ENCODE results near the gene PITPNC1. TPM values are rescaled to one million over a fixed set of nuclear protein-coding genes. Genes with fewer than 3 reads are reported as not detected.

PITPNC1 gene
- total RNA-seq, 1 donor from 2014 or later: 39.7 TPM

DNA sequence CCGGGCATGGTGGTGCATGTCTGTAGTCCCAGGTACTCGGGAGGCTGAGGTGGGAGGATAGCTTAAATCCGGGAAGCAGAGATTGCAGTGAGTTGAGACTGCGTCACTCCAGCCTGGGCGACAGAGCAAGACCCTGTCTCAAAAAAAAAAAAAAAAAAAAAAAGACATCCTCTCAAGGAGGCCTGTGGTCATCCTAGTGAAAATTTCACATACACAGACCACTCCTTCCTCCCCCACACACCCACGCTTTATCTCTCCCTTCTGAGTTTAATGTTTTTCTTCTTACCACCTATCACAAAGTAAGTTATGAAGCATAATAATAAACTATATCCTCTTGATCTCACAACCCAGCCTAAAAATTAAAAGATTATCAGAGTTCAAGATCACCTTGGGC is 339.3 kb downstream of the PITPNC1 start:
- peaks cover 9% of the 10 kb centered on the region for H3K4me1 Mint-ChIP-seq (ENCODE audit: unreplicated experiment)
- TF ChIP-seq, protein P1, sequence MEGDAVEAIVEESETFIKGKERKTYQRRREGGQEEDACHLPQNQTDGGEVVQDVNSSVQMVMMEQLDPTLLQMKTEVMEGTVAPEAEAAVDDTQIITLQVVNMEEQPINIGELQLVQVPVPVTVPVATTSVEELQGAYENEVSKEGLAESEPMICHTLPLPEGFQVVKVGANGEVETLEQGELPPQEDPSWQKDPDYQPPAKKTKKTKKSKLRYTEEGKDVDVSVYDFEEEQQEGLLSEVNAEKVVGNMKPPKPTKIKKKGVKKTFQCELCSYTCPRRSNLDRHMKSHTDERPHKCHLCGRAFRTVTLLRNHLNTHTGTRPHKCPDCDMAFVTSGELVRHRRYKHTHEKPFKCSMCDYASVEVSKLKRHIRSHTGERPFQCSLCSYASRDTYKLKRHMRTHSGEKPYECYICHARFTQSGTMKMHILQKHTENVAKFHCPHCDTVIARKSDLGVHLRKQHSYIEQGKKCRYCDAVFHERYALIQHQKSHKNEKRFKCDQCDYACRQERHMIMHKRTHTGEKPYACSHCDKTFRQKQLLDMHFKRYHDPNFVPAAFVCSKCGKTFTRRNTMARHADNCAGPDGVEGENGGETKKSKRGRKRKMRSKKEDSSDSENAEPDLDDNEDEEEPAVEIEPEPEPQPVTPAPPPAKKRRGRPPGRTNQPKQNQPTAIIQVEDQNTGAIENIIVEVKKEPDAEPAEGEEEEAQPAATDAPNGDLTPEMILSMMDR (IDR thresholded peaks at IDR 0.05; ENCODE audit: unreplicated experiment): no peak
- no peak for DNase-seq (ENCODE audit: low spot score)
- no peak overlapping the region for H3K27ac Mint-ChIP-seq (ENCODE audit: unreplicated experiment)
- no peaks in the 10 kb centered on the region for H3K9me3 Mint-ChIP-seq (ENCODE audit: unreplicated experiment)
- H3K27me3 Mint-ChIP-seq (ENCODE audit: unreplicated experiment): peaks cover 5% of the 10 kb centered on the region
- H3K4me3 Mint-ChIP-seq (ENCODE audit: unreplicated experiment): no peak overlapping the region
- peaks cover 4% of the 10 kb centered on the region for H3K36me3 Mint-ChIP-seq (ENCODE audit: low read depth, unreplicated experiment)

GRCh38 chr17:67717192-67717623 is 340.1 kb downstream of the PITPNC1 start:
- TF ChIP-seq, protein P1 (IDR thresholded peaks at IDR 0.05; ENCODE audit: unreplicated experiment): no peak
- peaks cover 5% of the 10 kb centered on the region for H3K27me3 Mint-ChIP-seq (ENCODE audit: unreplicated experiment)
- H3K36me3 Mint-ChIP-seq (ENCODE audit: low read depth, unreplicated experiment): peaks cover 12% of the 10 kb centered on the region
- no peaks in the 10 kb centered on the region for H3K9me3 Mint-ChIP-seq (ENCODE audit: unreplicated experiment)
- peak overlapping the region; percentile 98 for H3K27ac Mint-ChIP-seq (ENCODE audit: unreplicated experiment)
- H3K4me3 Mint-ChIP-seq (ENCODE audit: unreplicated experiment): peak overlapping the region; percentile 99
- no peak for DNase-seq (ENCODE audit: low spot score)
- H3K4me1 Mint-ChIP-seq (ENCODE audit: unreplicated experiment): peaks cover 9% of the 10 kb centered on the region

DNA sequence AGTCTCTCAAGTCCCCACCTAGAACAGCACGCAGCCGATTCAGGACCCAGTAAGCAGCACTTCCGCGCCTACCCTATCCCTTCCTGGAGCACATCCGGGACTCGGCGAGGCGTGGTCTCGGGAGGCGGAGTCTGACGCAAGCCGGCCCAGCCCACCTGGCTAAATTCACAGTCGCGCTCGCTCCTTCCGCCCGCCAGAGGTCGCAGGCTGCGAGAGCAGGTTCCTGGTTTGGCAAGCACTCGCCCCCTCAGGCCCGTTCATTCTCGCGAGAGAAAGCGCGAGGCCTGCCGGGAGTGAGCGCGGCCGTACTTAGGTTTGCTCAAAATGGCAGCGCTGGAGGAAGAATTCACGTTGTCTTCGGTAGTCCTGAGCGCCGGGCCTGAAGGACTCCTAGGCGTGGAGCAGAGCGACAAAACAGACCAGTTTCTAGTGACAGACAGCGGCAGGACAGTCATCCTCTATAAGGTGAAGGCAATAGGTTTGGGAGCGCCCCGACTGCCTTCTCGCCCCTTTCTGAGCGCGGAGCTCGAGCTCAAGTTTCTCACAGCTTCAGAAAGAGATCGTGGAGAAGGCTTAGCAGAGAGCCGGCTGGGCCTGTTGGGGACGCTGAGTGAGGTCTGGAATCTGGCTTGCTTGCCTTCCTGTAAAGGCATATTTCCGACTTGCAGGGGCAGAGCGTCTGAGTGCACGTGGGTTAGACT is 340.7 kb downstream of the PITPNC1 start, which contains the start of gene NOL11:
TSS of gene NOL11 (plus strand) at position 313 of the 701 bp plus-strand sequence. CDS start at position 325, 12 bp downstream.
- TF ChIP-seq, protein P1 (IDR thresholded peaks at IDR 0.05; ENCODE audit: unreplicated experiment): peak; percentile 89
- no peaks in the 10 kb centered on the region for H3K9me3 Mint-ChIP-seq (ENCODE audit: unreplicated experiment)

DNA sequence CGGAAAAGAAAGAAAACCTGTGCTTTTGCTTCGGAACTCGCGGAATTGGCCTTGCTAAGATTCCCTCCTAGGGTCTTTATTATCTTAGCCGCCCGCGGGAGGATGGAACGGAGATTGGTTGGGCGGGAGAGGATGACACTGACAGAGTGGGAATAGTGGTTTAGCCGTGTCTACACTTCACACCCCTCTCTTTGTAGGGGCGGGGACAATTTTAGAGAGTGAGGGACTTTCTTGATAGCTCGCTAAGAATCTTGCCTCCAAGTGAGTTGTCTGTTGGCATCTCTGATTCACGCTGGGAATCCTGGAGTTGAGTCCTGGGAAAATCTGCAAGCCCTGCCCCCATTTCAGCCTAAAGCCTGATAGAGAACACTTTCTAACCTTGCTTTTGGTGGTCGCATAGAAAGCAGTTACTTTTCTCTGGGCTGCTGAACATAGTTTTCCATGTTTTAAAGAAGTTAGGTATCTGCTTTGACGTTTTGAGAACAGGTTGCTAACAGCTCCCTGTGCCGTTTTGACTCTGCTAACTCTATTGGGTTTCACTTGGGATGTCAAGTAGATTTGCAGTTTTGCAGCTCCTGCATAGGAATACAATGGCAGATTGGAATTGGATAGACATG is 341.4 kb downstream of the PITPNC1 start:
- H3K27ac Mint-ChIP-seq (ENCODE audit: unreplicated experiment): peak overlapping the region; percentile 98
- H3K4me3 Mint-ChIP-seq (ENCODE audit: unreplicated experiment): peak overlapping the region; percentile 99
- peaks cover 5% of the 10 kb centered on the region for H3K27me3 Mint-ChIP-seq (ENCODE audit: unreplicated experiment)
- H3K36me3 Mint-ChIP-seq (ENCODE audit: low read depth, unreplicated experiment): peaks cover 15% of the 10 kb centered on the region
- TF ChIP-seq, protein P1 (IDR thresholded peaks at IDR 0.05; ENCODE audit: unreplicated experiment): no peak
- peaks cover 9% of the 10 kb centered on the region for H3K4me1 Mint-ChIP-seq (ENCODE audit: unreplicated experiment)
- no peak for DNase-seq (ENCODE audit: low spot score)
- H3K9me3 Mint-ChIP-seq (ENCODE audit: unreplicated experiment): no peaks in the 10 kb centered on the region

More for the DNA sequence above, 340.7 kb downstream of the PITPNC1 start, which contains the start of gene NOL11:
- peaks cover 9% of the 10 kb centered on the region for H3K4me1 Mint-ChIP-seq (ENCODE audit: unreplicated experiment)
- H3K36me3 Mint-ChIP-seq (ENCODE audit: low read depth, unreplicated experiment): peaks cover 15% of the 10 kb centered on the region
- peak within 1 kb of the TSS; percentile 99 for H3K4me3 Mint-ChIP-seq (ENCODE audit: unreplicated experiment)
- H3K27ac Mint-ChIP-seq (ENCODE audit: unreplicated experiment): peak within 1 kb of the TSS; percentile 98
- peaks cover 5% of the 10 kb centered on the region for H3K27me3 Mint-ChIP-seq (ENCODE audit: unreplicated experiment)
- DNase-seq (ENCODE audit: low spot score): peak; percentile 100

GRCh38 chr17:67725373-67725791 is 348.3 kb downstream of the PITPNC1 start:
- DNase-seq (ENCODE audit: low spot score): no peak
- TF ChIP-seq, protein P1 (IDR thresholded peaks at IDR 0.05; ENCODE audit: unreplicated experiment): no peak
- Mint-ChIP-seq H3K36me3 (ENCODE audit: low read depth, unreplicated experiment) (peaks cover 53% of the 10 kb centered on the region), H3K27me3 (ENCODE audit: unreplicated experiment) (no peaks in the 10 kb centered on the region), H3K9me3 (ENCODE audit: unreplicated experiment) (no peaks in the 10 kb centered on the region), H3K27ac (ENCODE audit: unreplicated experiment) (no peak overlapping the region), H3K4me1 (ENCODE audit: unreplicated experiment) (peaks cover 5% of the 10 kb centered on the region), H3K4me3 (ENCODE audit: unreplicated experiment) (peak overlapping the region; percentile 42)
